PFSK-1 (cell line): ENCODE data around the gene CSRNP2.

ENCODE experiments used
- FOXP2 ChIP-seq: optimal IDR thresholded peaks from 2 replicates; pipeline ENCODE3; 2011; ENCODE audit warnings: borderline replicate concordance, control low read depth, inconsistent platforms; ENCODE audit not compliant: insufficient read depth; ENCODE audit errors: extremely low read length, extremely low read depth
- POLR2AphosphoS5 ChIP-seq: IDR thresholded peaks from 2 replicates; pipeline ENCODE4 v1.6.1; 2012; ENCODE audit warnings: low read depth, mild to moderate bottlenecking, control low read depth, low read length, moderate library complexity
- REST ChIP-seq, 2 experiments: IDR thresholded peaks; 2 replicates each; pipeline versions ENCODE4 v1.6.1 to v1.8.0; 2011 to 2012; ENCODE audit warnings: low read depth in 2 of 2, low read length in 2 of 2, control low read depth in 1 of 2, inconsistent platforms in 1 of 2, mild to moderate bottlenecking in 1 of 2, moderate library complexity in 1 of 2; ENCODE audit not compliant: insufficient read depth in 1 of 2
- SIN3A ChIP-seq: IDR thresholded peaks from 2 replicates; pipeline ENCODE4 v1.6.1; 2012; ENCODE audit warnings: mild to moderate bottlenecking, low read length, moderate library complexity, borderline replicate concordance; ENCODE audit not compliant: insufficient read depth
- TAF1 ChIP-seq: IDR thresholded peaks from 2 replicates; pipeline ENCODE4 v1.6.1; 2012; ENCODE audit warnings: low read length, control low read depth, borderline replicate concordance; ENCODE audit not compliant: insufficient read depth

GRCh38 chr12:51055060-51055459 lies 28.3 kb downstream of the CSRNP2 start:
- no peak for TF ChIP-seq POLR2AphosphoS5
- TF ChIP-seq REST (IDR thresholded peaks at IDR 0.05; ENCODE audit: insufficient read depth in 1 of 2, low read depth in 2 of 2, low read length in 2 of 2) = no peak
- TF ChIP-seq SIN3A = no peak
- TF ChIP-seq FOXP2 = no peak
- TF ChIP-seq TAF1 = no peak
